Measurements from ENCODE around the gene ALDH18A1.

Gene ALDH18A1

GRCh38 chr10:95574649-95575365 is 81.7 kb downstream of the ALDH18A1 start:
- no peak for DNase-seq

- no peak for DNase-seq
Measured at GRCh38 chr10:95573964-95574604, 82.4 kb downstream of the ALDH18A1 start.

GRCh38 chr10:95573527-95573926 is 83.0 kb downstream of the ALDH18A1 start:
- no peak for DNase-seq

- DNase-seq = no peak
Measured at GRCh38 chr10:95572131-95572820, 84.2 kb downstream of the ALDH18A1 start.

GRCh38 chr10:95571390-95571789 is 85.1 kb downstream of the ALDH18A1 start:
- DNase-seq = no peak

- DNase-seq = no peak
Measured at GRCh38 chr10:95569368-95569767, 87.1 kb downstream of the ALDH18A1 start.

GRCh38 chr10:95567903-95568630 is 88.4 kb downstream of the ALDH18A1 start:
- DNase-seq = no peak

- DNase-seq = no peak
Measured at GRCh38 chr10:95566136-95566535, 90.4 kb downstream of the ALDH18A1 start.

GRCh38 chr10:95565336-95565735 is 91.2 kb downstream of the ALDH18A1 start:
- DNase-seq = no peak

- no peak for DNase-seq
Measured at GRCh38 chr10:95564291-95564690, 92.2 kb downstream of the ALDH18A1 start.

- DNase-seq = no peak
Measured at GRCh38 chr10:95562341-95562965, 94.1 kb downstream of the ALDH18A1 start.

- no peak for DNase-seq
Measured at GRCh38 chr10:95561864-95562177, 94.7 kb downstream of the ALDH18A1 start.

- peak; percentile 75 for DNase-seq
Measured at GRCh38 chr10:95561177-95561863, 95.2 kb downstream of the ALDH18A1 start, which contains the start of gene SORBS1. Gene SORBS1 (minus strand): TSS chr10:95561371. CDS start chr10:95441135, 120,236 bp downstream.

GRCh38 chr10:95560278-95561176 is 96.0 kb downstream of the ALDH18A1 start:
- DNase-seq = no peak

- no peak for DNase-seq
Measured at GRCh38 chr10:95559896-95560277, 96.6 kb downstream of the ALDH18A1 start.

- DNase-seq = no peak
Measured at GRCh38 chr10:95559471-95559870, 97.0 kb downstream of the ALDH18A1 start.

- no peak for DNase-seq
Measured at GRCh38 chr10:95558593-95559320, 97.8 kb downstream of the ALDH18A1 start.

GRCh38 chr10:95556994-95557767 is 99.3 kb downstream of the ALDH18A1 start:
- no peak for DNase-seq

All from NCI-H1436 treated with DMSO at 0.1 percent for 48 hours (cell line).